Mesothelial cell of epicardium (in vitro differentiated cells): ENCODE data around the gene PIF1. TPM values are rescaled to one million over a fixed set of nuclear protein-coding genes. Genes with fewer than 3 reads are reported as not detected.

Source experiments
- DNase-seq, 2 experiments: peaks; one replicate each; pipeline ENCODE4 v3.0.0; 2021; ENCODE audit warnings: low spot score in 2 of 2; ENCODE audit not compliant: unreplicated experiment in 2 of 2
- H3K27ac Mint-ChIP-seq: 2 replicates; pipeline ENCODE4 v1.8.0; 2021; ENCODE audit warnings: mixed read lengths
- H3K27me3 Mint-ChIP-seq: 2 replicates; pipeline ENCODE4 v1.8.0; 2021; ENCODE audit warnings: low read depth, mixed read lengths
- H3K36me3 Mint-ChIP-seq: 2 replicates; pipeline ENCODE4 v1.8.0; 2021; ENCODE audit warnings: mixed read lengths
- H3K4me1 Mint-ChIP-seq: 2 replicates; pipeline ENCODE4 v1.8.0; 2021; ENCODE audit warnings: mixed read lengths
- H3K4me3 Mint-ChIP-seq: 2 replicates; pipeline ENCODE4 v1.8.0; 2021; ENCODE audit warnings: mild to moderate bottlenecking, moderate library complexity, mixed read lengths
- H3K9me3 Mint-ChIP-seq: 2 replicates; pipeline ENCODE4 v1.8.0; 2021; ENCODE audit warnings: mixed read lengths
- CTCF ChIP-seq: fragments of 200-600 bp; sonication (generic); IDR thresholded peaks from one replicate; pipeline ENCODE4 v1.5.0; 2021; ENCODE audit warnings: antibody characterized with exemption; ENCODE audit not compliant: unreplicated experiment
- total RNA-seq: library from RNA; stranded (reverse); gene quantifications from 3 replicates; pipeline ENCODE4 v1.2.1, GENCODE V29; 2021

The PIF1 gene
- total RNA-seq, 1 donor from 2014 or later: 10.8 TPM

GRCh38 chr15:64766058-64766457 is 59.4 kb downstream of the PIF1 start:
- no peak for TF ChIP-seq CTCF
- Mint-ChIP-seq H3K27ac (no peak overlapping the region), H3K4me3 (no peak overlapping the region), H3K4me1 (no peaks in the 10 kb centered on the region), H3K36me3 (no peaks in the 10 kb centered on the region), H3K27me3 (no peaks in the 10 kb centered on the region), H3K9me3 (no peaks in the 10 kb centered on the region)
- DNase-seq: no peak

Other genes with a start within 250 kb of the PIF1 start
- gene RBPMS2, start 50.1 kb downstream of the PIF1 start, total RNA-seq: 14.3 to 17.8 TPM (median 14.6 TPM) in 3 replicates
- 8.7 to 9.8 TPM (median 8.8 TPM) in 3 replicates for gene PLEKHO2, start 16.3 kb upstream of the PIF1 start, total RNA-seq
- gene ANKDD1A, start 86.3 kb upstream of the PIF1 start, total RNA-seq: 3.7 to 4.1 TPM (median 4.1 TPM) in 3 replicates
- gene SPG21, start 164.3 kb upstream of the PIF1 start, total RNA-seq: 89.4 to 101 TPM (median 94.8 TPM) in 3 replicates
- gene MTFMT, start 204.0 kb upstream of the PIF1 start, total RNA-seq: 15.8 to 20.0 TPM (median 17.8 TPM) in 3 replicates
- gene SLC51B, start 219.7 kb upstream of the PIF1 start, total RNA-seq: not detected in 3 replicates
- gene RASL12, start 242.3 kb upstream of the PIF1 start, total RNA-seq: 11.7 to 14.0 TPM (median 12.0 TPM) in 3 replicates